ENCODE data around the gene TOMT.

Gene TOMT

DNA sequence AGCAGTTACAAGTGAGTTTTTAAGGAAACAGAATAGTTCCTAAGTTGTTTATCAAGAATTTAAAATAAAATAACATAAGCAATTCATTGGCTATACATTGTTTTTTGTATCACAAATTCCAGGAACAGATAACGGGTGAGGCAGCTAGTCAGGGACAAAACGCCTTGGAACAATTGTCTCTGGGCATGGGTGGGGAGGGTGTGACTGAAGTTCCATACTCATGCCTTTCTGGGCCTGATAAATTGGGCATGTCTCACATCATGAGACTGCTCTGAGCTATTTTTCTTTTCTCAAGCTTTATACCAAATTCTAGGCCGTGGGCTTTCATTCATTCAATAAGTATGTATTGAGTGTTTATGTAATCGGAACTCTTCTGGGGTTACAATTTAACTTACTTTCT is 51.4 kb downstream of the TOMT start:
- no peak for DNase-seq (ENCODE audit: extremely low read depth in 1 of 2, low read depth in 1 of 2)
